Cardiac atrium fibroblast (primary cell): ENCODE data around the gene CD209. TPM values are rescaled to one million over a fixed set of nuclear protein-coding genes. Genes with fewer than 3 reads are reported as not detected.

Source experiments
- total RNA-seq: library from RNA; depleted of rRNA; stranded (reverse); fragments of >200 nt; gene quantifications from 2 replicates; pipeline ENCODE4 v1.2.3, GENCODE V29; 2015

The CD209 gene
- not detected in 2 replicates for total RNA-seq

GRCh38 chr19:7746903-7747884 is at the start of gene CD209:
CD209 (minus strand) TSS chr19:7747534; CDS start chr19:7747511, 23 bp downstream.

GRCh38 chr19:7762719-7763293 is 15.5 kb upstream of the CD209 start, which contains the start of gene CLEC4M:
CLEC4M (plus strand) TSS chr19:7763243; CDS start chr19:7763267, 24 bp downstream.

GRCh38 chr19:7732045-7732444 is 15.3 kb downstream of the CD209 start, which contains the start of gene CLEC4G:
CLEC4G (minus strand) TSS chr19:7732110; CDS start chr19:7732102, 8 bp downstream.

DNA sequence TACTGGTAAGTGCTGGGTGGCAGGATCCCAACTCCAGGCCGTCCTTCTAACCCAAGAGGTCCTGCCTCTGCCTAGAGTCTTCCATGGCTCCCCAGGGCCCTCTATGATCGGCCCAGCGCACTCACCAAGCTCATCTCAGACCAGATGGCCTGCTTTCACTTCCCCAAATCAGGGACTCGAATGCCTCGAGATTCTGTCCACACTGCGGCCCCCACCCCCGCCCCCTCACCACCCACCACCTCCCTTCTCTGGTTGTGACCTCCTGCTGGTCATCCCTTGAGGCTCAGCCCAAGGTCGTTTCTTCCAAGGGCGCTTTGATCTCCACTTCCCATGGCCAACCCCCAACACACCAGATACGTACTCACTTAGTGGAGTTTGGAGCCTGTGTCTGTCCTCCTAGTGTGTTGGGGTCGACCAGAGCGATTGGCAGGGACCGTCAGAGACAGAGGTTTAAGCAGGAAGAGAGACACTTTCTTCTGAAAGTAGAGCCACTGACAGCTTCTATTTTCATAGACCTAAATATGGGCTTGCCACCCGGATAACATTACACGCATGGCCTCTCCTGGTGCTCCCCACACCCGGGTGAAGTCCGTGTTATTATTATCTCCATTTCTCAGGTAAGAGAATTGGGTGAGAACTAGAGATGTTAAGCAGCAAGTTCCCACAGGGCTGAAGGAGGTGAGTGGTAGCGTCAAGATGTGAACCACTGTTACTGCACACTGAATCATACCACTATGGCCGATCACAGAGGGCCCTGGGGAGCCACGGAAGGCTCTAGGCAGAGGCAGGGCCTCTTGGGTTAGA is 45.5 kb downstream of the CD209 start, which contains the start of gene FCER2:
FCER2 (minus strand) TSS at position 478 of the 804 bp plus-strand sequence. CDS start 2,371 bp downstream, outside the sequence.

Other genes with a start within 250 kb of the CD209 start
- gene ZNF358, start 231.4 kb downstream of the CD209 start, total RNA-seq, result 43.9 and 50.9 TPM in 2 replicates
- 8.3 and 14.9 TPM in 2 replicates for gene MCOLN1, start 224.9 kb downstream of the CD209 start, total RNA-seq
- 63.4 and 71.9 TPM in 2 replicates for gene PNPLA6, start 211.8 kb downstream of the CD209 start, total RNA-seq
- under 0.01 TPM in 1 of 2 replicates, not detected in the other for gene CAMSAP3, start 151.7 kb downstream of the CD209 start, total RNA-seq
- gene XAB2, start 118.0 kb downstream of the CD209 start, total RNA-seq, result 24.3 and 33.9 TPM in 2 replicates
- gene PET100, start 117.7 kb downstream of the CD209 start, total RNA-seq, result 5.6 and 19.8 TPM in 2 replicates
- gene PCP2, start 113.8 kb downstream of the CD209 start, total RNA-seq, result not detected in 2 replicates
- 27.7 and 33.0 TPM in 2 replicates for gene STXBP2, start 110.4 kb downstream of the CD209 start, total RNA-seq
- gene RETN, start 78.5 kb downstream of the CD209 start, total RNA-seq, result not detected in 2 replicates
- gene MCEMP1, start 70.4 kb downstream of the CD209 start, total RNA-seq, result not detected in 2 replicates
- gene TRAPPC5, start 66.7 kb downstream of the CD209 start, total RNA-seq, result 68.4 and 130 TPM in 2 replicates
- gene FCER2, start 45.4 kb downstream of the CD209 start, total RNA-seq, result not detected in 2 replicates
- gene CLEC4G, start 15.4 kb downstream of the CD209 start, total RNA-seq, result not detected in 2 replicates
- gene CLEC4M, start 15.7 kb upstream of the CD209 start, total RNA-seq, result not detected in 2 replicates
- gene EVI5L, start 82.7 kb upstream of the CD209 start, total RNA-seq, result 18.1 and 18.2 TPM in 2 replicates
- not detected in 2 replicates for gene PRR36, start 126.9 kb upstream of the CD209 start, total RNA-seq
- gene LRRC8E, start 141.0 kb upstream of the CD209 start, total RNA-seq, result 5.6 and 5.7 TPM in 2 replicates
- 8.5 and 10.0 TPM in 2 replicates for gene MAP2K7, start 156.3 kb upstream of the CD209 start, total RNA-seq
- gene TGFBR3L, start 167.3 kb upstream of the CD209 start, total RNA-seq, result 0.16 TPM in 1 of 2 replicates, not detected in the other
- gene SNAPC2, start 172.8 kb upstream of the CD209 start, total RNA-seq, result 31.8 and 34.7 TPM in 2 replicates
- 0.18 and 1.8 TPM in 2 replicates for gene CTXN1, start 178.6 kb upstream of the CD209 start, total RNA-seq
- 41.0 and 45.7 TPM in 2 replicates for gene TIMM44, start 196.1 kb upstream of the CD209 start, total RNA-seq